VCaP (cell line): ENCODE data around the gene ZFYVE9.

ENCODE experiments used
- H3K27ac ChIP-seq: fragments of 450-650 bp; 2 replicates; pipeline ENCODE4 v1.5.1; 2017
- CTCF ChIP-seq: fragments of 450-650 bp; conservative IDR thresholded peaks from 2 replicates; pipeline ENCODE4 v1.5.1; 2017; ENCODE audit warnings: mild to moderate bottlenecking, moderate library complexity

Gene ZFYVE9

DNA sequence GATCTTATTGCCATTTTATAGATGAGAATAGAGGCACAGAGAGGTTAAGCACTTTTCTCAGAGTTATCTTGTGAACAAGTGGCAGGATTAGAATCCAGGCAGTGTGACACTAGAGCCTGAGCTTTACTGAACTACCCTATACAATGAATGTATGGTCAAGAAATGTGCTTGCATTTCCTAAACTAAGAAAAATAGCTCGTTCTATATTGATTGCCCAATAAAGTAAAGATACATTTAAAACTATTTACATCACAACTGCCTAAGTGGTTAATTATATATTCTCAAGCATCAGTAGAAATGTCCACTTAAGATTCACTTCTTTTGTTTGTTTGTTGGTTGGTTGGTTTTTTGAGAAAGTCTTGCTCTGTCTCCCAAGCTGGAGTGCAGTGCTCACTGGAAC is 91.6 kb downstream of the ZFYVE9 start:
- no peak for TF ChIP-seq CTCF
- H3K27ac ChIP-seq, result no peak overlapping the region

GRCh38 chr1:52234014-52234413 is 92.1 kb downstream of the ZFYVE9 start:
- no peak overlapping the region for H3K27ac ChIP-seq
- TF ChIP-seq CTCF, result no peak

- no peak overlapping the region for H3K27ac ChIP-seq
- TF ChIP-seq CTCF, result no peak
Measured at GRCh38 chr1:52234708-52235107, 92.8 kb downstream of the ZFYVE9 start.

GRCh38 chr1:52235646-52236045 is 93.8 kb downstream of the ZFYVE9 start:
- no peak overlapping the region for H3K27ac ChIP-seq
- TF ChIP-seq CTCF, result no peak

DNA sequence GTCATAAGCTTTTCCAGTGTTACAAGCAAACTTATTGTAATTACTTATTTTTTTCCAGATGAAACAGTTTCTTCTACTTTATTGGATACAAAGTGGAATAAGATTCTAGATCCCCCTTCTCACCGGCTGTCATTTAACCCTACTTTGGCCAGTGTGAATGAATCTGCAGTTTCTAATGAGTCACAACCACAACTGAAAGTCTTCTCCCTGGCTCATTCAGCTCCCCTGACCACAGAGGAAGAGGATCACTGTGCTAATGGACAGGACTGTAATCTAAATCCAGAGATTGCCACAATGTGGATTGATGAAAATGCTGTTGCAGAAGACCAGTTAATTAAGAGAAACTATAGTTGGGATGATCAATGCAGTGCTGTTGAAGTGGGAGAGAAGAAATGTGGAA is 95.5 kb downstream of the ZFYVE9 start:
- no peak overlapping the region for H3K27ac ChIP-seq

GRCh38 chr1:52238474-52238873 is 96.6 kb downstream of the ZFYVE9 start:
- H3K27ac ChIP-seq, result no peak overlapping the region

More for the DNA sequence above, 95.5 kb downstream of the ZFYVE9 start:
- TF ChIP-seq CTCF, result no peak

GRCh38 chr1:52238887-52239707 is 97.2 kb downstream of the ZFYVE9 start:
- TF ChIP-seq CTCF, result no peak
- no peak overlapping the region for H3K27ac ChIP-seq

More at GRCh38 chr1:52238474-52238873, 96.6 kb downstream of the ZFYVE9 start:
- no peak for TF ChIP-seq CTCF
